GF-D8 (cell line): ENCODE data around the gene STX18.
"Not testable (repeated sequence)": the region's sequence is repeated elsewhere in the genome, so short reads cannot be mapped to it uniquely, and the experiment has no call there.

Experiments
- DNase-seq: peaks from one replicate; lab custom pipeline; 2025; lab: John Stamatoyannopoulos, UW

STX18 gene

GRCh38 chr4:4507923-4508322 is 33.9 kb downstream of the STX18 start:
- DNase-seq, result no peak

- DNase-seq, result no peak
Observed at GRCh38 chr4:4507403-4507802, 34.4 kb downstream of the STX18 start.

- no peak for DNase-seq
Observed at GRCh38 chr4:4506961-4507360, 34.9 kb downstream of the STX18 start.

GRCh38 chr4:4505211-4505610 is 36.6 kb downstream of the STX18 start:
- DNase-seq, result not testable (repeated sequence)

GRCh38 chr4:4504783-4505182 is 37.1 kb downstream of the STX18 start:
- DNase-seq, result no peak

GRCh38 chr4:4502694-4503311 is 39.0 kb downstream of the STX18 start:
- DNase-seq, result no peak

GRCh38 chr4:4501679-4502078 is 40.2 kb downstream of the STX18 start:
- no peak for DNase-seq

GRCh38 chr4:4499438-4500123 is 42.3 kb downstream of the STX18 start:
- DNase-seq, result no peak

- no peak for DNase-seq
Observed at GRCh38 chr4:4496592-4497372, 45.1 kb downstream of the STX18 start.

GRCh38 chr4:4494882-4495281 is 47.0 kb downstream of the STX18 start:
- DNase-seq, result no peak

- no peak for DNase-seq
Observed at GRCh38 chr4:4492161-4492847, 49.5 kb downstream of the STX18 start.

- no peak for DNase-seq
Observed at GRCh38 chr4:4491396-4491893, 50.4 kb downstream of the STX18 start.

GRCh38 chr4:4490816-4491215 is 51.0 kb downstream of the STX18 start:
- DNase-seq, result no peak

- DNase-seq, result no peak
Observed at GRCh38 chr4:4490041-4490440, 51.8 kb downstream of the STX18 start.

- DNase-seq, result peak; percentile 25
Observed at GRCh38 chr4:4488405-4489404, 53.1 kb downstream of the STX18 start.

- no peak for DNase-seq
Observed at GRCh38 chr4:4486969-4487368, 54.9 kb downstream of the STX18 start.

GRCh38 chr4:4485806-4486205 is 56.0 kb downstream of the STX18 start:
- no peak for DNase-seq

GRCh38 chr4:4481399-4481994 is 60.4 kb downstream of the STX18 start:
- DNase-seq, result no peak

GRCh38 chr4:4480685-4481398 is 61.0 kb downstream of the STX18 start:
- no peak for DNase-seq

- no peak for DNase-seq
Observed at GRCh38 chr4:4480205-4480604, 61.6 kb downstream of the STX18 start.
